Umbilical cord (tissue), 2 donors: ENCODE measurements around the gene MACROD2. TPM values are rescaled to one million over a fixed set of nuclear protein-coding genes. Genes with fewer than 3 reads are reported as not detected.

Experiments
- DNase-seq: peaks from one replicate; pipeline ENCODE4 v3.0.0-alpha.2; 2015; ENCODE audit warnings: low spot score
- total RNA-seq: library from RNA; depleted of rRNA; stranded (reverse); fragments of >200 nt; gene quantifications from one replicate; pipeline ENCODE4 v1.2.3, GENCODE V29; 2014; ENCODE audit warnings: low replicate concordance; ENCODE audit not compliant: insufficient read depth

MACROD2 gene
- total RNA-seq, 1 donor from 2014 or later = 69.6 TPM

DNA sequence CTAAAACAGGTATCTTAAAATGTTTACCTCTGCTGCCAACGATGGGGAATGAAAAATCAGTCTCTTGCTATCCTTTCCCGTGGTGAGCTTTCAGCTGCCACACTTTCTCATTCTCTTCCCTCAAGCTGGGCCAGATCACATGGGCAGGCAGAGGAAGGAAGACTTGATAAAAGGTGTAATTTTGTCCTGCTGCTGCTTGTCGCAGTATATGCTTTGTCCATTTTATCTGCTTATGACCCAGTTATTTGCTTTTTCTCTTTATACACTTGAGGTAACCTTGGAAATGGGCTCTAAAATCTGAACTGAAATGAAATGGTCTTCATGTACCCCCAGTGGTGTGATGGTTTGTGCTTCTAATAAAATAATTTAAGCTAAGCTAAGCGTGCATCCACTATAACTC lies 1038.0 kb downstream of the MACROD2 start:
- DNase-seq = no peak

DNA sequence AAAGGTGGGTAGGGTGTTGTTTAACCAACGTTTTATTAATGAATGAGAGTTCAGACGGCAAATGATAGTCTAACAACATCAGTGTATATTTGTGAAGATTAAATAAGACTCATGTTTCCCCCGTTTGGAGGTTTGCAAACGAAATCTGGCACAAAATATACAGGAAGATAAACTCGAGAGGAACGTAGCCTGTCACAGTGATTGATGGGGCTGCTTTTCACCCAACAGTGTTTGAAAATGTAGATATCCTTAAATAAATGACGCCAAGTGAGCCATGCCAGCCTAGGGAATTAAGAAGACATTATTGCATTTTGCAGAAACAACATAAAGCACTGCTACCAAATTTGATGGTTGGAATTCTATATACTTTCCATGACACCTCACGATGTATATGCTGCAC lies 1038.6 kb downstream of the MACROD2 start:
- no peak for DNase-seq

DNA sequence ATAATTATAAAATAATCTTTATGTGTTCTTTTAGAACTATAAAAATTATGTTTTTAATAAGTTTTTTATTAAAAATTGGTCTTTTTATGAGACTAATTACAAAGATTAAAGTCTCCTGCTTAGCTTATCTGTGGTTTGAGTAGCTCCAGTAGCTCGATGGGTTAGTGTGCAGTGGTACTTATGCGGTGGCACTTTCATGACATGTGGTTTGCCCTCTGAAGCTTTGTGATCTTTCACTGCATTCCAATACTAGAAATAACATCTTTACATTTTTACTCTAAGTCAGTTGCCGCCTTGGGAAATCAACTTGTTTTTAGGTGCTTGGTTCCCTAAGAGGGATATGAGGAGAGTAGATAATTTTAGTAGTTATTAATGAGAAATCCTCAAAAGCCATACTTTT lies 1041.6 kb downstream of the MACROD2 start:
- no peak for DNase-seq

DNA sequence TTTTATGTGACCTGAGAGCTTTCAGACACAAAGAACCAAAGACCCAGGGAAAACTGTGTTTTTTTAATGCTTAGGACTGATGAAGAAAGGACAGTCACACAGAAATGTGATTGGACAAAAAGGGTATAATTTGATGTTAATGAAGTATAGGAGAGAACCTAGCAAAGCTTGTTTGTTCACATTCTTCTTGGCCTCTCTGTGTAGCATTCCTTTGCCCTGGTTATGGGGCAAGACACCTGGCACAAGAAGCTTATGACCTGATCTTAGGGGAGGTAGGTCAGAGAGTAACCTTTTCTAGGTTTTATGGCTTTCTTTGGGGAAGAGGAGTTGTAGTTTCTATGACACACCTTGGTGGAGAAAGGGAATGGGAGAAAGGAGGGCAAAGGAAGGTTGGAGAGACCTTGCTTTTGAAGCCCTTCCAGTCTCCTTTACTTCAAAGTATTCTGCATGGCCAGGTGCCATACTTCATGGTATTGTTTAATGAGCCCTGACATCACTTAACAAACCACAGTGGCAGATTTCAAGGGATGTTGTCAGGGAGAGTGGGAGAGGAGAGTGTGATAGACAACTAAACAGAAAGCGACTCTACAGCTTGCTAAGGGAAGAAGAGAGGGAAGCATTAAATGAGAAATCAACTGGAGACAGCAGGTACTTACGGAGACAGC lies 1043.9 kb downstream of the MACROD2 start:
- DNase-seq = no peak

DNA sequence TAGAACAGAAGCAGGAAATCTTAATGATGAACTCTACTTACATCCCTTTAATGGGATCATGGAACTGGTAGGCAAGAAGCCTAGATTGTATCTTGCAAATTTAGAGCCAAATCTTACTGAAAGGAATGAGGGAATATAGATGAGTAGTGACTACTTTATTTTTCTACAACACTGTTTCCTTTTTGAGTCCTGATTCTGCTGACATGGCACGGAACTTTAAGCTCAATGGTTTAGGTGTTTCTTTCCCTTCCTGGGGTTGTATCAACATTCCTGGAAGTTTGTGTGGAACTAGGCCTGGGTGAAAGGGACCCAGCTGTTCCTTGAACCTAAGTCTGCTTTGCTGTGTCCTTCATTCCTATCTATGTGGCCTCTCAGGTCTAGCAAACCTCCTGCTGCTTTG lies 1047.4 kb downstream of the MACROD2 start:
- no peak for DNase-seq

DNA sequence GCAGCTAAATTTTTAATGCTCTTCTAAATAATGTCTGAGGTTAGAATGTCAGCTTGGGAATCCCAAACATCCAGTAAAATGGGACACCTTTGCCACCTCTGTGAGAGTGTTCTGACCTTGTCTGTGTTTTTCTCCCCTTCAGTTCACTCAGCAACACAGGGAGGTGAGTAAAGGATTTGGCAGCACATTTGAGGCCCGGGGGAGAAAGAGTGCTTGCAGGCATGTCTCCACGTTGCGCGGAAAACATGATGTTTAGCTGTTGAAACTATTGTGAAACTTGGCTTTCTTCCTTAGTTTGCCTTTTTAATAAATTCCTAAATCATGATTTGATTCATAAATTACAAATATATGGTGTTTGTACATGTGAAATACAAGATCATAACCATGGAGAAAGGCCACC lies 1049.9 kb downstream of the MACROD2 start:
- DNase-seq = peak; percentile 84

DNA sequence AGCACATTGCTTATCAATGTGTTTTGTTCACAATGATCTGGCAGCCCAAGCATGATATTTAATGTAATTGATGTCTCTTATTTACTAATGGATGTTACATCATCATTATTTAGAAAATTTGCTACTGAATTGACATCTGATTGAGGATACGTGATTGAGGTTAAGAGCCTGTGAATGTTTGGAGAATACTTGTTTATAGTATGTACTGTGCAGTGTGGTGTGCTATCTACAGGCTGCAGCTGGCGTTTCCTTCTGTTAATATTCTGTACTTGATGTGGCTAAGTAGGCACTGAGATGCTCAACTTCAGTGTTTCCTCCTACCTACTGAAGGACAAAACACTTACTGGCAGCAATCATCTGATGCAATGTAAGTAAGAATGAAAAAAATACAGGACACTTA lies 1051.7 kb downstream of the MACROD2 start:
- no peak for DNase-seq

DNA sequence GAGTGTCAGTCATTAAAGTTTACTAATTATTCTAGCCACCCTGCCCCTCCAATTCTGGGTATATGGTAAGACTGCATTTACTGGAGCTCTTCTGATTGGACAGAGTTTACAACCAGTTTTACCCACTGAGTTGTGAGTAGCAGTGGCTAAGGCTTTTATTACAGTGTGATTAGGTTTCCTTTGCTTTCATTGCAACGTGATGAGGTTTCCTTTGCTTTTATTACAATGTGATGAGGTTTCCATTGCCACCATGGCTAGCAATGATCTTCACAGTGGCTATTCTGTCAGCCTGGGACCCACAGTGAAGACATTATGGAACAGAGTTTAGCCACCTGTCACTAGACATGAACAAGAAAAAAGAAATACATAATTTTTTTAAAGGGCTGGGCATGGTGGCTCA lies 1052.3 kb downstream of the MACROD2 start:
- DNase-seq = no peak

DNA sequence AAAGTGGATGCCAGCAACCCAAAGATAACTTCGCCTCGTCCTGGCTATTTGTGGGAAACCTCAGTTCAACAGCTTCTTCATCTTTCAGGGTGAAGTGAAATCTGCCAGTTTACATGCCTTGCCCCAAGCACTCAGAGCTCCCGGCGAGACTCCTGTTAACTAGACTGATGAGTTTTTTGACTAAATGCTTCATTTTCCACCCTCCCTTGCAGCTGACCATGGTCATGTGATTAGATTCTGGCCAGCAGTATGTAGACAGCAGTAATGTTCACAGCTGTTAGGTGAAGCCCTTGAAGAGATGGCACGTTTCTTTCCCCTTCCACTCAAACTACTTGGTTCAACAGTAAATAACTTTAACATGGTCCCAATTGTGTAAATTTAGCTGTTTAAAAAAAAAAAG lies 1060.9 kb downstream of the MACROD2 start:
- no peak for DNase-seq

DNA sequence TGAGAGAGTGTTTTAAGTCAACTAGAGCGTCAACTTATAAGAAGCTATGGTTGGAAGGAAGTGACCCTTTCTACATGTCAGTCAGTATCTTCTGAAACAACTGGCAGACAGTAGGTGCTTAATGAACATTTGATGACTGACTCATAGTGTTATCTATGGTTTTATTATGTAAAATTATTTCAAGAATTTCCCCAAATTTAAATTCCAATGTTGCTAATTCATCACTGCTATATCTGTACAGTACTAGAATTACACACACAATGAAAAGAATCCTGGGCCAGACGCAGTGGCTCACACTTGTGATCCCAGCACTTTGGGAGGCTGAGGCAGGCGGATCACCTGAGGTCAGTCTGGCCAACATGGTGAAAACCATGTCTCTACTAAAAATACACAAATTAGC lies 1063.5 kb downstream of the MACROD2 start:
- DNase-seq = no peak

DNA sequence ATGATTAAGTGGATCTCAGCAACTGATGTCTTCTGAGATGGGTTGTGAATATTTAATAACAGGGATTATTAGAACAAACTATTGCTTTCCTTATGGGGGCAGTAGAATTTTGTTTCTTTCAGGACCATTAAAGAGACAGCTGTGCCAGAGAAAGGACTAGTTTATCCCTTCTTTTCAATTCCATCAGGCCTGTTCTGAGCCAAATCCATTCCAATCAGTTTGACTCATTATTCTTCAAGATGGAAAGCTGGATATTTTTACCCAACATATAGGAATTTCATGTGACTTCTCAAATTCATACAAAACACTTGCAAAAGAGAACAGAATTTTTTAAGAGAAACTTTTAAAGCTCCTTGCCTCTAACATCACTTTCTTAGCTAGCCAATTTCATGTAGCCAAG lies 1064.1 kb downstream of the MACROD2 start:
- no peak for DNase-seq

DNA sequence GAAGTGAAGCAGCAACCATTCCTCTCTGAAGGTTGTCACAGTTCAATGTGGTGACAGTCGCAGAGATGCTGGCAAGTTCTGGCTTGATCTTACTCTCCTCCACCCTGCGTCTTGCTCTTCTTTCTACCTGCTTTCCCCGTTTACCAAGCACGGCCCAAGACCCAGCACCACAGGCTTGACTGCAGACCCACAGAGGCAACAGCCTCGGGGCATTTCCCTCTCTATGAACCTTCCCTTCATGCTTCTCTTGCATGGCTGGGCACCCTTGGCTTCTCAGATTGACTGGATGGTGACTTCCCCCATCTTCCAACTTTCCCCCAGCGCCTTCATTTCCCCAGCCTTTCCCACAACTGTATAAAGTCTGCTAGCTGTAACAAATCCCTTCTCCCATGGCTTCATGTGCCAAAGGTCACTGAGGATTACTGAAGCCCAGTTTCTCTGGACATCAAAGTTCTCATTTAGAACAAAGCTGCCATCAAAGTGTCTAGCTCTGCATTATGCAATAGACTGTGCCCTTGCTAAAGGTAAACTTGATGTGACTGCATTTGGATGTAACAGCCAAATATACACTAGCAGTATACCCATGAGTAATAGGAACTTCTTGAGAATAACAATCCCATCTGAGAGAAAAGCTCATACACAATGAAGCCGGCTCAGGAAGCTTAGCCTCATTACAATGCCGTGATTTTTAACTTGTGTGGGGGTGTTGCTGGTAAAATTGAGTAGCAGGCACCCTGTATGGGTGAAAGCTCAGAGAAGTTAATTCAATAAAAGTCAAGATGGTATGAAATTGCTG lies 1065.1 kb downstream of the MACROD2 start:
- DNase-seq = no peak

DNA sequence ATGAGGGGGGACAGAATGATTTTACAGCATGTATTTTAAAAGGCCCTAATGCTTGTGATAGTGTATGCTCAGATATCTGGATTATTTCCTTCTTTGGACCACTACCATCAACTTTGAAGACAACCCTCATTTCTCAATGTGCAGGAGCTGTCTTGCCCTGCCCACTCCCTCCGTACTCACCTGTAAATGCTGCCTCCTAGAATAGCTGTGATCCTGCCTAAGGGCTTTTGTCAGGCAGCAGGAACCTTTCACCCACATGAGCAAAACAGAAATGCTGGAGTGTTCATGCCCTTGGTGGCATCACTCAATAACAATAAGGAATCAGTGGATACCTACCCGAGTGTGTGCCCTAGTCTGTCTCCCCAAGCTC lies 1065.7 kb downstream of the MACROD2 start:
- no peak for DNase-seq

DNA sequence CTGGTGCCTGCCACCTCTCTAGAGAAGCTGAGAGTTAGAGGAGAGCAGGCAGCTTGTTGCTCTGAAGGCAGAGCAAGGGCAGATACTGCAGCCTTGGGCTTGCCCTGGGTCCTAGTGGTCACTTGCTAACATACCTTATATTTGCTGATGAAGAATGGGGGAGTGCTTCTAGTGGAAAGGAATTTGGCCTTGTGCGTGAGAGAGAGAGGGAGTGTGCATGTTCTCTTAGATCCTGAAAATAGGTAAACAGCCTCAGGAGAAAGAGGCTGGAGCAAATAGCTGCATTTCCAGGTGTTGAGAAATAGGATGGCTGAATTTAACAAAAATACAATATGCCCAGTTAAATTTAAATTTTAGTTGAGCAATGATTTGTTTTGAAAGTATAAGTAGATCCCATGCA lies 1066.6 kb downstream of the MACROD2 start:
- no peak for DNase-seq

DNA sequence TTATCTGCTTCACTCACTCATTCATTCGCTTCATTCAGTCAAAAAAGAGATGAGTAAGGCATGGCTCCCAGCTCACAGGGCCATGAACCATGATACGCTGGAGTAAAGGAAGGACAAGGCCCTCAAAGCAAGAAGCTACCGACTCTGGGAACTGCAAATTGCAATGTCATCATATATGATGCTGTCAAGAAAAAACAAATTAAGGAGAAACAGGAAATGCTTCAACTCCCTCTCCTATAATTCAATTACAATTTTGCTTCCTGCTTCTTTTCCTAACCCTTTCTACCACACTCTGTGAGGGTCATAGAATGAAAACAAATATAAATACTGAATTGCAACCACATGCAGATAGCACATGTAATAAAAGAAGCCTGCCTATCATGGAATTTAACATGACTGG lies 1067.8 kb downstream of the MACROD2 start:
- DNase-seq = no peak

DNA sequence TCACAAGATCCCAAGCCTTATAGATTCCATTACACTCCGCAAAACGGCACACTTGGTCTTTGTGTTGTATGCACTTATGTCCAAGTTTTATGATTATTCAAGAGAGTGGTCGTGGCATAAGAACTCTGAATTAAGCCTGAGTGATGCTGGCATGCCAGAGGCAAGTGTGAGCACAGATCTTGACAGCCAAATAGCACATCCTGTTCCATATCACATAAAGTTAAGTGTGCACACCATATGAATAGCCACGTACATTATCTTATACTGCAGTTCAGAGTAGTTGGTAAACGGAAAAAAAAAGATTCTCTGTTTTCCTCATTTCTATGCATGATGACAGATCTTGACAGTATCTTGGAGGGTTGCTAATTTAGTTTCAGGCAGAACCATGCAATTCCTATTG lies 1069.4 kb downstream of the MACROD2 start:
- peak; percentile 20 for DNase-seq

DNA sequence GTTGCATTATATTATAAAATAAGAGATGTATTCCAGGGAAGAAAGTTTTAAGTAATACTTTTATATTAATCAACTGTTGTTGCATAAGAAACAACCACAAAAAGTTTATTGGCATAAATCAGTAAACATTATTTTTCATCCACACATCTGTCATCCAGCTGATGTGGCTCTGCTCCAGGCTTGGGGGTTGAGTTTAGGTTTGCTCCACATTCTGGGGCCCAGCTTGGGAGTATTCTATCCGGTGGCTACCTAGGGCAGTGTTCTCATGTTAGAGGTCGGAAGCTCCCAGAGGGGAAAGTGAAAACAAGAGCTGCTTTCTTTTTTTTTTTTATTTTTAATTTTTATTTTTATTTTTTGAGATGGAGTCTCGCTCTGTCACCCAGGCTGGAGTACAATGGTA lies 1070.5 kb downstream of the MACROD2 start:
- DNase-seq = no peak

DNA sequence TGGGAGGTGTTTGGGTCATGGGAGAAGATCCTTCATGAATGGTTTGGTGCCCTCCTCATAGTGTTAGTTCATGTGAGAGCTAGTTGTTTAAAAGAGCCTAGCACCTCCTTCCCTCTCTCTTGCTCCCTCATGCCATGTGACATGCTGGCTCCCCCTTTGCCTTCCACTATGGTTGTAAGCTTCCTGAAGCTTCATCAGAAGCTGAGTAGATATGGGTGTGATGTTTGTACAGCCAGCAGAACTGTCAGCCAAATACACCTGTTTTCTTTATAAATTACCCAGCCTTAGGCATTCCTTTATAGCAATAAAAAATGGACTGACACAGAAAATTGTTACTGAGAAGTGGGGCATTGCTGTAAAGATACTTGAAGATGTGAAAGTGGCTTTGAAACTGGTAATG lies 1073.2 kb downstream of the MACROD2 start:
- DNase-seq = no peak

DNA sequence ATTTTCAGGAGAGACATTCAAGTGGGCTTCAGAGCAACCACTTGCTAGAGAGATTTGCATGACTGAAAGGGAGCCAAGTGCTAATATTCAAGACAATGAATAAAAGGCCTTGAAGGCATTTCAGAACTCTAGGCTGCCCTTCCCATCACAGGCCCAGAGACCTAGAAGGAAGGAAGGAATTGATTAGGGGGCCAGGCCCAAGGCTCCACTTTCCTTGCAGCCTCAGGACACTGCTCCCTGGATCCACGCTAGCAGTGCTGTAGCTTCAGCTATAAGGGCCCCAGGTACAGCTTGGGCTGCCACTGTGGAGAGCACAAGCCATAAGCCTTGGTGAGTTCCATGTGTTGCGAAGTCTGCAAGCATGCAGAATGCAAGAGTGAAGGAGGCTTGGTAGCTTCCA lies 1074.0 kb downstream of the MACROD2 start:
- no peak for DNase-seq

DNA sequence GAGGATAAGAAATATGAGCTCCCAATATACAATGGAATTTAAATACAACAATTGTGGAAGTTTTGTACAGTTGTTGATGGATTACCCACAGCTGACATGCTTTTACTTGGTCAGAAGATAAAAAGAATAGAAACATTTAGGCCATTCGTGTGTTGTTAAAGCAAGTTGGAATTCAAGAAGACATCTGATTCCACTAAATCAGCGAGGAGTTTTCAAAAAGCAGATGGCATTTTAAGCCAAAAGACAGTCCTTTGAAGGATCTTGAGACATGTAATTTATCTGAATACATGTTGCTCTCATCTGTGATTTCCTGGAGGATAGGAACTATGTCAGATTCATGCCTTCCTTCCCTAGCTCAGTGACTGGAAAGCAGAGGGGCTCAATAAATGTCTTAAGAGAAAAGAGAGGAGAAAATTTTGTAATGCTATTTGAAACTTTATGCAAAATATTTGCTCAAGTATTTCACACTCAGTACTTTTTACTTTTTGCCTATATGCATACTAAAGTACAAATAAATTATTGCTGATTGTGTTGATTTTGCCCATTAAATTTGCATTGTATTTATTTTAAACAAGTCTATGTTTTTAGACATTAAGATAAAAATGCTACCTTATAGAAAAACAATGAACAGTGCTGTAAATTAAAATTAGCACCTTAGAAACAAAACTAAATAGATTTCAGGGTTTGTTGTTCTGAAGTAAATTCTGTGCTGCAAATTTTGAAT lies 1075.9 kb downstream of the MACROD2 start:
- peak; percentile 61 for DNase-seq

DNA sequence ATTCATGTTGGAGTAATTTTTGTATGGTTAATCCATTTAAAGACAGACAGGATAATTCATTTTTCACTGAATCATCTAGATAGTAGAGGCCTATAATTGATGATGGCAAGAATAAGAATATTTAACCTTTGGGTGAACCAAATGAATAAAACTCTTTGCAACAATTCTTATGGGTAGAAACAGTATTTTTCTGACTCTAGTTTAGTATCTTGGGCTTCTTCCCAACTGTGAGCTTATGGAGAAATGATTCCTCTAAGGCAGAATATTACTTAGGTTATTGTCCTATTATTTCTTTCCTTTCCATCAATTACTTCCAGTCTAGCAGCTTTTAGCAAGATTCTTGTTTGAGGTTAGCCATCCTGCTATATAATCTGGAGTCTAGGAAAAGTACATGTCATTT lies 1077.0 kb downstream of the MACROD2 start:
- DNase-seq = no peak

DNA sequence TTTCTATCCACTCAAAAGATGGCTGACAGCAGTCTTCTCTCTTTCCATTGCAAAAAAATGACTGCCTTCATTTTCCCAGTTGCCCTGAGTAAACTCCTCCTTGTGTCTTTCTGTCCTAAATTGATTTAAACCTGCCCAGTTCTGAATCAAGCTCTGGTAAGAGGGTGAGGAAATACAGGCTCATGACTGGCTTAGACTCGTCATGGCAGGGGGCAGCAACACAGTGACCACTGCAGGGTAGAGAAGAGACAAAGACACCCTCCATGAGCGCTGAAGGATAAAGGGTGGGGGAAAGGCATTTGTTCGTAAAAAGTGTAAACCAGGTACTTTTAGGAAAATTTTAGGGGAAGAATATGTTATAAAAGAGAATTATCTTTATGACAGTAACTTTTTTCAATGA lies 1080.3 kb downstream of the MACROD2 start:
- no peak for DNase-seq

DNA sequence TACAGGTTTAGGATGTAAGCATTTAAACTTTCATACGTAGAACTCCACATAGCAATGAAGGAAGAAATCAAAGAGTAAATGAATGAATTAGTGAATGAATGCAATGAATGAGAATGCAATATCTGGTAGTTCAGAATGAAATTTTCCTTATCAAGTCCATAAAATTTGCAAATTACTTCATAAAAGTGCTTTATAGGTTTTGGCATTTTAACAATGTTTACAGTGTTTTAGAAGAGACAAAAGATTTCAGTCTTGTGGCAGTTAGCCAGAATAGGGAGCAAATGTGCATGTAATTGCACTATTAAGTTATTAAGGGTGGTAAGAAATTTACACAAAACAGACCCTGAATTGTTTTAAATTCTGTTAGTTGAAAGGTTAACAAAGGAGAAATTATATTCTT lies 1081.5 kb downstream of the MACROD2 start:
- no peak for DNase-seq
